HEK293T (cell line): ENCODE data around the gene ZNF83.
"Not testable (repeated sequence)": the region's sequence is repeated elsewhere in the genome, so short reads cannot be mapped to it uniquely, and the experiment has no call there.

Source experiments
- CTCF ChIA-PET: fragments of 350-600 bp; formaldehyde crosslinking; extraction: SDS; loops from one replicate; lab custom pipeline; 2021; ENCODE audit warnings: antibody characterized with exemption, inconsistent platforms; lab: Yijun Ruan, JAX
- POLR2A ChIA-PET: fragments of 350-600 bp; formaldehyde crosslinking; extraction: SDS; loops from one replicate; lab custom pipeline; 2020; ENCODE audit warnings: antibody characterized with exemption, inconsistent platforms; lab: Yijun Ruan, JAX
- DNase-seq: peaks from one replicate; pipeline ENCODE4 v3.0.0; 2012; ENCODE audit warnings: mixed read lengths; ENCODE audit errors: extremely low spot score
- ARNT ChIP-seq: fragments of 450-650 bp; IDR thresholded peaks from 2 replicates; pipeline ENCODE4 v1.6.1; 2017; ENCODE audit warnings: mild to moderate bottlenecking
- BHLHE40 ChIP-seq: fragments of 450-650 bp; IDR thresholded peaks from 2 replicates; pipeline ENCODE4 v1.6.1; 2016; ENCODE audit warnings: mild to moderate bottlenecking, moderate library complexity, borderline replicate concordance
- ELF4 ChIP-seq: fragments of 450-650 bp; IDR thresholded peaks from 2 replicates; pipeline ENCODE4 v1.6.1; 2017; ENCODE audit warnings: antibody characterized with exemption
- FOXA1 ChIP-seq: fragments of 450-650 bp; IDR thresholded peaks from 2 replicates; pipeline ENCODE4 v1.6.1; 2016; ENCODE audit warnings: mild to moderate bottlenecking
- FOXK2 ChIP-seq: fragments of 450-650 bp; IDR thresholded peaks from 2 replicates; pipeline ENCODE4 v1.6.1; 2016; ENCODE audit warnings: mild to moderate bottlenecking
- FOXM1 ChIP-seq: fragments of 450-650 bp; IDR thresholded peaks from 2 replicates; pipeline ENCODE4 v1.6.1; 2017; ENCODE audit warnings: mild to moderate bottlenecking, borderline replicate concordance
- HDGF ChIP-seq: fragments of 450-650 bp; IDR thresholded peaks from 2 replicates; pipeline ENCODE4 v1.6.1; 2017; ENCODE audit warnings: antibody characterized with exemption, borderline replicate concordance
- L3MBTL2 ChIP-seq: fragments of 450-650 bp; conservative IDR thresholded peaks from 2 replicates; pipeline ENCODE4 v1.6.1; 2016; ENCODE audit warnings: mild to moderate bottlenecking
- LEF1 ChIP-seq: fragments of 450-650 bp; IDR thresholded peaks from 2 replicates; pipeline ENCODE4 v1.6.1; 2017; ENCODE audit warnings: mild to moderate bottlenecking, borderline replicate concordance
- SP1 ChIP-seq: fragments of 450-650 bp; IDR thresholded peaks from 2 replicates; pipeline ENCODE4 v1.6.1; 2017
- SUZ12 ChIP-seq: fragments of 450-650 bp; IDR thresholded peaks from 2 replicates; pipeline ENCODE4 v1.6.1; 2016; ENCODE audit warnings: mild to moderate bottlenecking
- TARDBP ChIP-seq: fragments of 450-650 bp; IDR thresholded peaks from 2 replicates; pipeline ENCODE4 v1.6.1; 2016
- ZNF384 ChIP-seq: fragments of 450-650 bp; IDR thresholded peaks from 2 replicates; pipeline ENCODE4 v1.6.1; 2016
- TF ChIP-seq, protein P1 (sequence below): fragments of 450-650 bp; IDR thresholded peaks from 2 replicates; pipeline ENCODE4 v1.6.1; 2016

The ZNF83 gene

GRCh38 chr19:52603558-52604207 lies 34.5 kb downstream of the ZNF83 start:
- ChIA-PET POLR2A (no interaction called here), CTCF (no interaction called here)
- TF ChIP-seq ARNT = no peak
- TF ChIP-seq ZNF384 = no peak
- no peak for TF ChIP-seq FOXA1
- no peak for TF ChIP-seq FOXK2
- TF ChIP-seq BHLHE40 = no peak
- no peak for TF ChIP-seq ELF4
- DNase-seq = no peak

DNA sequence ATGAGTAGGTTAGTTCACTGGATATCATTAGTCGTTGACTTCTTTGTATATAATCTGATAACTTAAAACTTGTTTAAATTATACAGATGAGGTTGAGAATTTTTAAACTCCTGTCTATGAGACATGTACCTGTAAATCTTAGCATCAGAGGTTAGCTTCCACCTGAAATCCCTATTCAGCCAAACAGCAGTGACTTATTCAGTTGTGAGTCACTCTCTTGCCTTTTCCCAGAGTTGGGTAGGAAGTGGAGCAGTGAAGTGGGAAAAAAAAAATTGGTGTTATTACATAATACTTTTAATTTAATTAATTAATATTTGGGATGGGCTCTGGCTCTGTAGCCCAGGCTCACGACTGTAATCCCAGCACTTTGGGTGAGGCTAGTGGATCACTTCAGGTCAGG lies 35.2 kb downstream of the ZNF83 start:
- TF ChIP-seq SUZ12 = no peak
- TF ChIP-seq L3MBTL2 = no peak
- no peak for TF ChIP-seq BHLHE40
- TF ChIP-seq, protein P1, sequence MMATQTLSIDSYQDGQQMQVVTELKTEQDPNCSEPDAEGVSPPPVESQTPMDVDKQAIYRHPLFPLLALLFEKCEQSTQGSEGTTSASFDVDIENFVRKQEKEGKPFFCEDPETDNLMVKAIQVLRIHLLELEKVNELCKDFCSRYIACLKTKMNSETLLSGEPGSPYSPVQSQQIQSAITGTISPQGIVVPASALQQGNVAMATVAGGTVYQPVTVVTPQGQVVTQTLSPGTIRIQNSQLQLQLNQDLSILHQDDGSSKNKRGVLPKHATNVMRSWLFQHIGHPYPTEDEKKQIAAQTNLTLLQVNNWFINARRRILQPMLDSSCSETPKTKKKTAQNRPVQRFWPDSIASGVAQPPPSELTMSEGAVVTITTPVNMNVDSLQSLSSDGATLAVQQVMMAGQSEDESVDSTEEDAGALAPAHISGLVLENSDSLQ = no peak
- no peak for TF ChIP-seq ELF4
- TF ChIP-seq FOXK2 = no peak
- TF ChIP-seq ZNF384 = no peak
- ChIA-PET POLR2A (no interaction called here), CTCF (no interaction called here)
- no peak for DNase-seq

- DNase-seq, POLR2A ChIA-PET, CTCF ChIA-PET: not testable (repeated sequence)
Observed at GRCh38 chr19:52601974-52602366, 36.2 kb downstream of the ZNF83 start.

DNA sequence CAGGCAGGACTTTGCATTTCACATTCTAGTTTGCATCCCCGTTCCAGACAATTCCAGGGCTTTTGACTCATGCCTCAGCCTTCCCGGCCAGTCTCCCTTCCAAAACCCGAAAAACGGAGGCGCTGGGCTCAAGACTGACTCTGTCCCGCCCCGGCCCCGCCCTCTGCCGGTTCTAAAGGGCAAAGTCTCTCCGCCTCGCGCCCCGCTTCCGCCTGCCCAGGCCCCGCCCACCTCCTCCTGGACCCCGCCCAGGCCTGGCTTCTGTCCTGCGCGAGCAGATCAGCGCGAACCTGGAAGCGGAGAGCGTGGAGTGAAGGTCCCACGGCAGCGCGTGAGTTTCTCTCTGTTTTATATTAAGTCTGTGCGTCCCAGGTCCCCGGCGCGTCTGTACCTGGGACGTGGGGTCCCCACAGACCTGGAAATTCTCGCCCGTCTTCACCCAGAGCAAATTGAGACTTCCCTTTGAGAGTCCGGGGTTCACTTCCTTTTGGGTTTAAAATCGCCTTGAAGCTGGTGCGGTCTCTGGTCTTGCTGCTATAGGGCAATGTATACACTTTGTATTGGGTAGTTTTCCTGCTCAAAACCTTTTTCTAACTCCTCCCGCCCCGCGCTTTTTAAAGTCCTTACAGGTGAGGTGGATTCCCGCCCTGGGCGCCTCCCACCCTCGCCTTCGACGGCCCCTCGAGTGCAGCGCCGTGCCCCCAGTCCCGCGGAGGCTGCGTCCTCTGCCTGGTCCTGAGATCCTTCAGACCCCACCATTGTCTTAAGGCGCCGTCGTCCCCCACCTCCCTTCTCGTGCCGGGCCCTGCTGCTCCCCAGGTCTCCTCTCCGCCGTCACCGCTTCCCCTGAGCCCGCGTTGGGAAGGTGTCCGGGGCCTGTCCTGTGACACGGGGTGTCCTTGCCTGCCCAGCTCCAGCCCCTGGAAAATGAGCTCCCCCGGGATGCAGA lies 36.9 kb downstream of the ZNF83 start:
- POLR2A ChIA-PET = no interaction called here
- TF ChIP-seq LEF1 = no peak
- TF ChIP-seq SP1 = no peak
- no peak for TF ChIP-seq FOXA1
- no peak for TF ChIP-seq TARDBP
- TF ChIP-seq L3MBTL2 = no peak
- TF ChIP-seq ARNT = no peak
- CTCF ChIA-PET = no interaction called here
- peak; percentile 45 for DNase-seq

- ChIA-PET POLR2A (no interaction called here), CTCF (no interaction called here)
- no peak for DNase-seq
- TF ChIP-seq TARDBP (no peak), ARNT (no peak), L3MBTL2 (no peak), FOXA1 (no peak), HDGF (no peak), SUZ12 (no peak), ZNF384 (no peak), ELF4 (no peak), FOXK2 (no peak), FOXM1 (no peak)
- TF ChIP-seq, protein P1 = no peak
Observed at GRCh38 chr19:52600639-52601024, 37.5 kb downstream of the ZNF83 start.

GRCh38 chr19:52599241-52599640 lies 38.9 kb downstream of the ZNF83 start:
- no peak for TF ChIP-seq FOXA1
- TF ChIP-seq FOXK2 = no peak
- no peak for TF ChIP-seq FOXM1
- no peak for TF ChIP-seq ZNF384
- no peak for TF ChIP-seq ARNT
- no peak for TF ChIP-seq LEF1
- no peak for TF ChIP-seq L3MBTL2
- no peak for TF ChIP-seq HDGF
- TF ChIP-seq BHLHE40 = no peak
- no peak for TF ChIP-seq ELF4
- TF ChIP-seq SUZ12 = no peak
- TF ChIP-seq, protein P1 = no peak
- ChIA-PET POLR2A (no interaction called here), CTCF (no interaction called here)
- DNase-seq = no peak

- POLR2A ChIA-PET, DNase-seq, CTCF ChIA-PET: not testable (repeated sequence)
Observed at GRCh38 chr19:52593441-52593840, 44.7 kb downstream of the ZNF83 start.
